ENCODE results near the gene PRDX6. TPM values are rescaled to one million over a fixed set of nuclear protein-coding genes. Genes with fewer than 3 reads are reported as not detected.

Gene PRDX6
- total and polyA plus RNA-seq, 2 of the 8 experiments (the other 6 are each of a cell fraction or from before 2014, with no cell fraction given) = 348 to 677 TPM

GRCh38 chr1:173488001-173488400 is 10.9 kb downstream of the PRDX6 start (continued):
- TF ChIP-seq CHD7 (IDR thresholded peaks at IDR 0.05; ENCODE audit: insufficient replicate concordance, low read length) (no peak), POLR2AphosphoS5 (IDR thresholded peaks at IDR 0.05; ENCODE audit: low read depth, low read length) (no peak), RFX5 (IDR thresholded peaks at IDR 0.05; ENCODE audit: borderline replicate concordance, low read depth, low read length) (no peak), EP300 (IDR thresholded peaks at IDR 0.05; ENCODE audit: borderline replicate concordance in 1 of 2, low read depth in 2 of 2, low read length in 2 of 2) (no peak), HDAC6 (IDR thresholded peaks at IDR 0.05; ENCODE audit: low read depth, low read length) (no peak)

Data from H1 (cell line).